Measurements from ENCODE around the gene FBXO34.

The FBXO34 gene

GRCh38 chr14:55270832-55271571, at the start of gene FBXO34:
FBXO34 (plus strand) TSS chr14:55271421; CDS start chr14:55350391, 78,970 bp downstream.
- DNase-seq, result peak; percentile 97

- no peak for DNase-seq
Measured at GRCh38 chr14:55221968-55222367, 49.3 kb upstream of the FBXO34 start.

- no peak for DNase-seq
Measured at GRCh38 chr14:55223364-55223763, 47.9 kb upstream of the FBXO34 start.

DNA sequence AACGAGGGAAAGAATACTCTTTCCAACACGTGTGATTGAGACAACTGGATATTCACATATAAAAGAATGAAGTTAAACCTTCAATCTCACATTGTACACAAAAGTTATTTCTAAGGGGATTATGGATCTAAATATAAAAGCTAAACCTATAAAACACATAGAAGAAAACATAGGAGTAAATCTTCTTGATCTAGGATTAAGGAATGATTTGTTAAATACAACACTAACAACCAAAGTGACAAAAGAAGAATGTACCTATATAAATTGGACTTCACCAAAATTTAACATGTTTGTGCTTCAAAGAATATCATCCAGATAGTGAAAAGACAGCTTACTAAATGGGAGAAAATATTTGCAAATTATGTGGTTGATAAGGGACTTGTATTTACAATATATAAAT, 43.0 kb upstream of the FBXO34 start:
- DNase-seq, result no peak

DNA sequence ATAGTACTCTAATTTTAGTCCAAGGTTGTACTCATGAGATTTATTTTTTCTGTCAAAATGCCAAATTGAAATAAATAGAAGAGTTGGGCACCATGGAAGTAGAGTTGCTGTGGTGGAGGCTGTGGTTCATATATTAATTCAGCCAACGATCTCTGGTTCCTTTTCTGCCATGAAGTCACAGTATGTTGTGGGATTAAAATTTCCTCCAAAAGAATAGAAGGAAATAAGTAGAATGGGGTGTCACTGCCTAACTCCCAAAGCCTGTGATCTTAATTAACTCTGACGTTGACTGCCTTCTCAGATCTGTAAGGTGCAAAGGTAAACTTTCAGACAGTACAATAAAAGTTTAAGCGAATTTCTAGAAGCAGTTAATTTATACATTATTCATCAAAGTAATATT, 37.6 kb upstream of the FBXO34 start:
- no peak for DNase-seq

DNA sequence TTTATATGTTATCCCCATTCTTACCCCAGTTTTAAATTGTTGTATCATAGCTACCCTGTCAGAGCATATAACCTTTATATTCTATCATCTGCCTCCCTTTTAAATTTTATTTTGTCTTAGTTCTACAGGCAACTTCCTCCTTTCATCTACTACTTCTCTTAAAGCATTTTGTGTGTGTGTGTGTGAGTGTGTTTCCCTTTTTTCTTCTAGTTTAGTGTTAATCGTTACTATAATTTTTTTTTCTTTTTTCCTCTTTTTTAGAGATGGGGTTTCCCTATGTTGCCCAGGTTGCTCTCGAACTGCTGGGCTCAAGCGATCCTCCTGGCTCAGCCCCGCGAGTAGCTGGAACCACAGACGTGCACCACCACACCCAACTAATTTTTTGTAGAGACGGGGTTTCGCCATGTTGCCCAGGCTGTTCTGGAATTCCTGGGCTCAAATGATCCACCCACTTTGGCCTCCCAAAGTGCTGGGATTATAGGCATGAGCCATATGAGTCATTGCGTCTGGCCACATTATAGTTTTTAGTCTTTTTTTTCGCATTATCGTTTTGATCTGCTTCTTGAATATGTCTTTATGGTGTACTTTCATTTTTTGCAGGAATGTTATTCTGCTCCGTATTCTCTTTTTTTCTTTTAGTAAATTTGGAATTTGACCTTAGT, 33.1 kb upstream of the FBXO34 start:
- no peak for DNase-seq

DNA sequence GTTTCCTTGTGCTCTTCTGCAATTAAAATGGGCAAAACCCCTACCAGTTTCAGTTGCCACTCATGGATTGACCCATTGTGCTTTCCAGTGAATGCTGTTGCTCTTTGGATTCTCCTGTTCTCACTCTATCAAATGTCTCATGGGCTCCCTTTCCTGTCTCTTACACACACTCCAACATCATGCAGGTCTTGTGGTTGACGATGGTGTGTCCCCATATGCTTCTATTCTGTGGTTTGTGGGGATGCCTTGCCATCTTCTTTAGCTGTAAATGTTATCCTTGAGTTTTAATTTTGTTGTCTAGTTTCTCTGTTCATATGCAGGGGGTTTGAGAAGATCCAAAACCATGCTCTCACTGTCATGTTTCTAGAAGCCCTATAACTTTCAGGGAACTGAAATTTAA, 31.9 kb upstream of the FBXO34 start:
- DNase-seq, result no peak

- no peak for DNase-seq
Measured at GRCh38 chr14:55240526-55241178, 30.6 kb upstream of the FBXO34 start.

GRCh38 chr14:55241673-55242072, 29.5 kb upstream of the FBXO34 start:
- no peak for DNase-seq

- no peak for DNase-seq
Measured at GRCh38 chr14:55243386-55243785, 27.8 kb upstream of the FBXO34 start.

DNA sequence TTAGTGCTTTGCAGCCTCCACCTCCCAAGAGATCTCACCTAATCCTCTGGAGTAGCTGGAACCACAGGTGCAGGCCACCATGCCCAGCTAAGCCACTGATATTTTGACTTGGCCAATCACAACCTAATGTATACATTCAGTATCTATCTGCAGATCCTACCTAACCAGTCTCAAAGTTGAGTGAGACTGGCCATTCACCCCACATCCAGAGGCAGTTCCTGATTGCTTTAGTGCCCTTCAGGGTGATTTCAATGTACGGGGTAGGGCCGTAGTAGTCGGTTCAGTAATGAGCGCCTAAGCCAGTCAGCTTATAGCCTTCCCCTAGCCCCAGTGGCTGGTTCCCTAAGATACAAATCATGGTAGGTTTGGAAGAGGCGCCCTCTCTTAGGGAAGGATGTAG, 27.4 kb upstream of the FBXO34 start:
- DNase-seq, result no peak

DNA sequence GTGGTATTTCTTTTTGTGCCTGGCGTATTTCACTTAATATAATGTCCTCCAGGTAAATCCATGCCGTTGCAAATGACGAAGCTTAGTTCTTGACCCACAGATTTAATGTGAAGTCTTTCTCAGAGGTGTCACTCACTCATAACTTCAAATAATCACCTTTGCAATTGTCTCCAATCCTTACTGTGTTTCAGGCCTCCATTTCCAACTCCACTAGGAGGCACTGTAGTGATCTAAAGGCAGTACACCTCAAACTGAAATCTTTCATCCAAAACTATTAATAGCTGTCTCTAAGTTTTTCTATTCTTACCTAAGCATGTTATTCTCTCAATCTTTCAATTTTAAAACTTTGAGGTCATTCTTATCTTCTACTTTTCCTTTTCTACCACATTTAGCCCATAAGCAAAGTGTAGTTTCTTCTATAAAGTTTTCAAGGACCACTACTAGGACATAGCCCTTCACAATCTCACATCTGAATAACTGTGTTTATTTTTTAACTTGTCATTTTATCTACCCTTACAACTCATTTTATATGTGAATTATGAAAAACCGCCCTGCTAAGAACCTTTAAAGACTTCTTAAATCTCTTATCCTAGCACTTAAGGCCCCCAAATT, 25.5 kb upstream of the FBXO34 start:
- peak in 1 of 2 donors; percentile 4 for DNase-seq

DNA sequence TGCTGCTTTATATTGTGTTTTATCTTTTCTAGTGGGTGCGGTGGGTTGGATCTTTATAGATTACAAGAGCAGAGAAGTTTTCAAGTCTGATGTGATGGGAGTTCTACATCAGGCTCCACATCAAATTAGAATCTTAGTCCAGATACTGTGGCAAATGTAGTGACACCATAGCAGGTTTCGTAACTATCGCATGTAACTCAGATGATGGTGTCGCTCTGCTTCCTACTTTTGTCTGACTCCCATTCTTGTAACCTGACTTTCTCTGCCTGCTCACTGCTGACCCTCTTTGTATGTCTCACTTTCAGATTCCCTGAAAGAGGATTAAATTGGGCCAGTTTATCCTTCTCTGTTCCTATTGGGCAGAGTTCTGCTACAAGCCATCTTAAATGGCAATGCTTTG, 22.8 kb upstream of the FBXO34 start:
- DNase-seq, result no peak

GRCh38 chr14:55249423-55249822, 21.8 kb upstream of the FBXO34 start:
- DNase-seq, result no peak

GRCh38 chr14:55253276-55253675, 17.9 kb upstream of the FBXO34 start:
- DNase-seq, result no peak

DNA sequence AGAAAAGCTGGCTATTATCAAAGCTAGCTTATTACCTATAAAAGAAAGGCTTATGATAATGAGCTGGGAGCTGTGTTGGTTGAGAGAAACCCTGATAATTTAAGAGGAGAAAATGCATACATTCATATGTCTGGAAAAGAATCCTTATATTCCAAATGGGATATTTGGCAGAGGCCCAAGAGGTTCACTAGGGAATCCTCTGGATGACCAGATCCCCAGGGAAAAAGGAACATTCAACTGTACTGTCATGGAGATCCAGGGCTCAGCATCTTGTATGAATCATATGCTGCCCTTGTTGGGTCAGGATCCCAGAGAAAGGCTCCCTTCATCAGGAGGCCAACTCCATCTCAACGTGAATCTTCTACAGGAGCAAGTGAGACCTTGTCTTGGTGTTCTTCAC, 16.6 kb upstream of the FBXO34 start:
- DNase-seq, result no peak

- DNase-seq, result no peak
Measured at GRCh38 chr14:55255979-55256378, 15.2 kb upstream of the FBXO34 start.

- no peak for DNase-seq
Measured at GRCh38 chr14:55256586-55256985, 14.6 kb upstream of the FBXO34 start.

- no peak for DNase-seq
Measured at GRCh38 chr14:55265197-55265596, 6.0 kb upstream of the FBXO34 start.

- no peak for DNase-seq
Measured at GRCh38 chr14:55267820-55268219, 3.4 kb upstream of the FBXO34 start.

DNA sequence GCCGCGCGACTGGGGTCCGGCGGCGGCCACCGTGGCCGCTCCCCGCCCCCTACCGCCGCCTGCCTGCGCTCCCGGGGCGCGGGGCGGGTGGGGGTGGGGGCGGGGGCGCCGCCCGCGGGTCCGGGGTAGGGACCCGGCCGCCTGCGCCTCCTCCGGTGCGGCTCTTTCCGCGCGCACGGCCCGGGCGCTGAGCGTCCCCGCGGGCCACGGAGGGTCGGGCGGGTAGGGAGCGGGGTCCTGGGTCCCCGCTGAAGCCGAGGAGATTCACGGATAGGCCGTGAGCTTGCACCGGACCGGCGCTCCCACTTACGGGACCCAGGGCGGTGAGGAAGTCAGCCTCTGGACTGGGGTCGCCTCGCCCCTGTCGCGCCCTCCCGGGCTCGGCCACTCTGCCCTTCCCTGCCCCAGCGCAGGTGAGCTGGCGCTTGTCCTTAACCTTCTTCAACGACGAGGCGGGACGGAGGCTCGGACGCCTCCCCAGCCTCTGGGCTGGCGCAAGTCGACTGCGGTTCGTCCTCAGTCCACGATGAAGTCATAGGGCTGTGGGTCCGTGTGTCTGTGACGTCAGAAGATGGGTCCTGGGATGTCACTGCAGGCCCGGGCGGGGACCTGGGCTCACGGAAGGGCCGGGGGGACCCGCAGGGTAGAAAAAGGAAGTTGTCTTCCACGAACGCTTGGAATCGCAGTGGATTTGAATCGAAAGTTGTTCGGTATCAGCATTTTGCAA, 514 bp downstream of the FBXO34 start:
- peak in 1 of 2 donors; percentile 25 for DNase-seq

DNA sequence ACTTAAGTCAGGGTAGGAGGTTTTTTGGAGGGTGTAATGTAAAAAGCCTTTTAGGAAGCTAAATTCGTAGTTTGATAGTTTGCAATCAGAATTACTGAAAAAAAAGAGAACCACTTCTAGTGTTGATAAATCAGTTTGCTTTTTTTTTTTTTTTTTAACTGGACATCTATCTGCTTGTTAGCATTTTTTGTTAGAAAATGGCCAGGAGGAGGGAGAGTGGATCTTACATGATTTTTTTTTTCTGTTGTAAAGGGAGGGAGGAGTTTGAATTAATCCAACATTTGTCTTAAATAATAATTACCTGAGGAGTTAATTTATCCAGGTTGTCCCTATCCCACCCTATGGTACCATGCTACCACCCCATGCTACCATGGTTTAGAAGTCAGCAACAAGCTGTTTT, 1.2 kb downstream of the FBXO34 start:
- DNase-seq, result no peak

DNA sequence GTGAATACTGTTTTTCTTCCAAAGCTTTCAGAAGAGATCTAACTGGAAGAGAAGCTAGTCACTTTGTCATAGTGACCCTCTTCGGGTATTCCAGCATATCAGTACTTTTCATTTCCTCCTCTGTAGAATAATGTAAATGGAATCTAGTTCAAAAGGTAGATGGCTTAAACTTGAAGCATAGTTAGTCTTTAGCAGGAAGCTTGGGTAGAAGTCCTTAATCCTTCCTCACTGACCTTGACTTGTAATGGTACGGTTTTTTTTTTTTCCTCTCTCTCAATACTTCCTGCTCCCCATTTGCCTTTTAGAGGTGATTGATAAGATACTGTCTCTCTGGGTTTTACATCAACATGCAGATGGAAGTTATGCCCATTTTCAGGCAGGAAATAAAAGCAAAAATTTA, 1.7 kb downstream of the FBXO34 start:
- no peak for DNase-seq

Data from hippocampal formation (tissue), 2 donors.